GM18873 (cell line): Measurements from ENCODE around the gene ZNF594.
"Not testable (repeated sequence)": the region's sequence is repeated elsewhere in the genome, so short reads cannot be mapped to it uniquely, and the experiment has no call there.

Experiments
- ATAC-seq: cut with Tn5 transposase; IDR thresholded peaks from one replicate; pipeline ENCODE4 v1.9.1; 2021; ENCODE audit warnings: mild to moderate bottlenecking, moderate library complexity, moderate number of reproducible peaks; ENCODE audit not compliant: unreplicated experiment, low FRiP score

Gene ZNF594

GRCh38 chr17:5137511-5138197 lies 54.0 kb downstream of the ZNF594 start:
- ATAC-seq = not testable (repeated sequence)

GRCh38 chr17:5136580-5137412 lies 54.9 kb downstream of the ZNF594 start:
- ATAC-seq = not testable (repeated sequence)

GRCh38 chr17:5135726-5136579 lies 55.7 kb downstream of the ZNF594 start:
- no peak for ATAC-seq

GRCh38 chr17:5135131-5135712 lies 56.4 kb downstream of the ZNF594 start:
- not testable (repeated sequence) for ATAC-seq

GRCh38 chr17:5134571-5134970 lies 57.1 kb downstream of the ZNF594 start:
- ATAC-seq = not testable (repeated sequence)

- not testable (repeated sequence) for ATAC-seq
Measured at GRCh38 chr17:5133961-5134360, 57.7 kb downstream of the ZNF594 start.

GRCh38 chr17:5133311-5133710 lies 58.4 kb downstream of the ZNF594 start:
- ATAC-seq = no peak

- ATAC-seq = not testable (repeated sequence)
Measured at GRCh38 chr17:5132503-5133225, 59.0 kb downstream of the ZNF594 start.

GRCh38 chr17:5131799-5132502 lies 59.7 kb downstream of the ZNF594 start:
- not testable (repeated sequence) for ATAC-seq

GRCh38 chr17:5131146-5131715 lies 60.4 kb downstream of the ZNF594 start:
- no peak for ATAC-seq

GRCh38 chr17:5130687-5131086 lies 61.0 kb downstream of the ZNF594 start:
- not testable (repeated sequence) for ATAC-seq

- ATAC-seq = not testable (repeated sequence)
Measured at GRCh38 chr17:5130261-5130660, 61.4 kb downstream of the ZNF594 start.

GRCh38 chr17:5129770-5130169 lies 61.9 kb downstream of the ZNF594 start:
- ATAC-seq = not testable (repeated sequence)
